ENCODE measurements around the gene LBX2.

LBX2 gene

GRCh38 chr2:74502720-74503505, 3.5 kb upstream of the LBX2 start:
- POLR2A ChIA-PET = interaction anchor here (0.9 to 2.9 kb wide), 4 partner anchors 9 to 45 kb away, joined by 3 to 18 read pairs (median 5); partner anchors contain the start of genes CCDC142, MRPL53, TTC31 and WBP1
- CTCF ChIA-PET = interaction anchor here (1.4 kb wide), 1 partner anchor 20 kb away, joined by 6 read pairs; the partner anchor contains the start of genes CCDC142 and TTC31
- TF ChIP-seq ZNF384 (IDR thresholded peaks at IDR 0.05) (no peak), L3MBTL2 (conservative IDR thresholded peaks at IDR 0.05) (peak; percentile 68), SUZ12 (IDR thresholded peaks at IDR 0.05) (no peak)
- peak; percentile 53 for DNase-seq (ENCODE audit: extremely low spot score)

GRCh38 chr2:74502147-74502719, 2.8 kb upstream of the LBX2 start:
- CTCF ChIA-PET = no interaction called here
- POLR2A ChIA-PET = interaction anchor here (1.3 to 2.9 kb wide), 3 partner anchors 8 to 29 kb away, joined by 3 to 18 read pairs (median 9); partner anchors contain the start of genes CCDC142 and TTC31
- peak; percentile 23 for DNase-seq (ENCODE audit: extremely low spot score)
- no peak for TF ChIP-seq NFRKB (IDR thresholded peaks at IDR 0.05)
- no peak for TF ChIP-seq L3MBTL2 (conservative IDR thresholded peaks at IDR 0.05)
- TF ChIP-seq FOXA1 (IDR thresholded peaks at IDR 0.05) = no peak
- no peak for TF ChIP-seq BHLHE40 (IDR thresholded peaks at IDR 0.05; ENCODE audit: borderline replicate concordance)
- no peak for TF ChIP-seq SUZ12 (IDR thresholded peaks at IDR 0.05)
- TF ChIP-seq ELF4 (IDR thresholded peaks at IDR 0.05) = no peak
- no peak for TF ChIP-seq TARDBP (IDR thresholded peaks at IDR 0.05)
- TF ChIP-seq PKNOX1 (IDR thresholded peaks at IDR 0.05) = no peak
- no peak for TF ChIP-seq SP1 (IDR thresholded peaks at IDR 0.05)
- TF ChIP-seq HDGF (IDR thresholded peaks at IDR 0.05; ENCODE audit: borderline replicate concordance) = no peak
- TF ChIP-seq CTBP1 (IDR thresholded peaks at IDR 0.05; ENCODE audit: borderline replicate concordance) = no peak
- no peak for TF ChIP-seq ARNT (IDR thresholded peaks at IDR 0.05)
- no peak for TF ChIP-seq LEF1 (IDR thresholded peaks at IDR 0.05; ENCODE audit: borderline replicate concordance)
- TF ChIP-seq FOXK2 (IDR thresholded peaks at IDR 0.05) = no peak
- TF ChIP-seq FOXM1 (IDR thresholded peaks at IDR 0.05; ENCODE audit: borderline replicate concordance) = no peak
- TF ChIP-seq ZNF384 (IDR thresholded peaks at IDR 0.05) = no peak

GRCh38 chr2:74501335-74502071, 2.1 kb upstream of the LBX2 start:
- POLR2A ChIA-PET = interaction anchor here (1.0 to 2.9 kb wide), 5 partner anchors 9 to 87 kb away, joined by 3 to 18 read pairs (median 5); partner anchors contain the start of genes CCDC142 and TTC31

GRCh38 chr2:74500578-74500946, 1.2 kb upstream of the LBX2 start:
- POLR2A ChIA-PET = interaction anchor here (1.0 to 2.9 kb wide), 5 partner anchors 10 to 88 kb away, joined by 3 to 18 read pairs (median 5); partner anchors contain the start of genes CCDC142, MRPL53 and TTC31
- CTCF ChIA-PET = no interaction called here
- no peak for TF ChIP-seq PKNOX1 (IDR thresholded peaks at IDR 0.05)
- TF ChIP-seq NFRKB (IDR thresholded peaks at IDR 0.05) = no peak
- no peak for TF ChIP-seq LEF1 (IDR thresholded peaks at IDR 0.05; ENCODE audit: borderline replicate concordance)
- TF ChIP-seq FOXM1 (IDR thresholded peaks at IDR 0.05; ENCODE audit: borderline replicate concordance) = no peak
- TF ChIP-seq ELF4 (IDR thresholded peaks at IDR 0.05) = no peak
- no peak for TF ChIP-seq SUZ12 (IDR thresholded peaks at IDR 0.05)
- no peak for TF ChIP-seq BHLHE40 (IDR thresholded peaks at IDR 0.05; ENCODE audit: borderline replicate concordance)
- TF ChIP-seq FOXA1 (IDR thresholded peaks at IDR 0.05) = no peak
- TF ChIP-seq TARDBP (IDR thresholded peaks at IDR 0.05) = no peak
- TF ChIP-seq ARNT (IDR thresholded peaks at IDR 0.05) = no peak
- TF ChIP-seq ZNF384 (IDR thresholded peaks at IDR 0.05) = no peak
- no peak for TF ChIP-seq FOXK2 (IDR thresholded peaks at IDR 0.05)
- TF ChIP-seq L3MBTL2 (conservative IDR thresholded peaks at IDR 0.05) = no peak
- no peak for TF ChIP-seq CTBP1 (IDR thresholded peaks at IDR 0.05; ENCODE audit: borderline replicate concordance)
- TF ChIP-seq HDGF (IDR thresholded peaks at IDR 0.05; ENCODE audit: borderline replicate concordance) = no peak
- TF ChIP-seq SP1 (IDR thresholded peaks at IDR 0.05) = no peak
- no peak for DNase-seq (ENCODE audit: extremely low spot score)

More at GRCh38 chr2:74501335-74502071, 2.1 kb upstream of the LBX2 start:
- DNase-seq (ENCODE audit: extremely low spot score) = no peak
- CTCF ChIA-PET = interaction anchor here (0.6 kb wide), 1 partner anchor 15 kb away, joined by 5 read pairs; no protein-coding TSS in a partner anchor
- no peak for TF ChIP-seq SUZ12 (IDR thresholded peaks at IDR 0.05)
- no peak for TF ChIP-seq BHLHE40 (IDR thresholded peaks at IDR 0.05; ENCODE audit: borderline replicate concordance)
- TF ChIP-seq SP1 (IDR thresholded peaks at IDR 0.05) = no peak
- TF ChIP-seq FOXM1 (IDR thresholded peaks at IDR 0.05; ENCODE audit: borderline replicate concordance) = no peak
- no peak for TF ChIP-seq TARDBP (IDR thresholded peaks at IDR 0.05)
- no peak for TF ChIP-seq HDGF (IDR thresholded peaks at IDR 0.05; ENCODE audit: borderline replicate concordance)
- TF ChIP-seq LEF1 (IDR thresholded peaks at IDR 0.05; ENCODE audit: borderline replicate concordance) = no peak
- no peak for TF ChIP-seq ELF4 (IDR thresholded peaks at IDR 0.05)

- ChIA-PET CTCF (no interaction called here), POLR2A (interaction anchor here (1.0 to 2.9 kb wide), 4 partner anchors 9 to 31 kb away, joined by 3 to 18 read pairs (median 7); partner anchors contain the start of genes CCDC142, MRPL53 and TTC31)
- no peak for TF ChIP-seq FOXK2 (IDR thresholded peaks at IDR 0.05)
- no peak for TF ChIP-seq BHLHE40 (IDR thresholded peaks at IDR 0.05; ENCODE audit: borderline replicate concordance)
- TF ChIP-seq SUZ12 (IDR thresholded peaks at IDR 0.05) = no peak
- TF ChIP-seq ELF4 (IDR thresholded peaks at IDR 0.05) = no peak
- no peak for TF ChIP-seq LEF1 (IDR thresholded peaks at IDR 0.05; ENCODE audit: borderline replicate concordance)
- no peak for TF ChIP-seq SP1 (IDR thresholded peaks at IDR 0.05)
- TF ChIP-seq CTBP1 (IDR thresholded peaks at IDR 0.05; ENCODE audit: borderline replicate concordance) = no peak
- TF ChIP-seq ZNF384 (IDR thresholded peaks at IDR 0.05) = no peak
- no peak for TF ChIP-seq L3MBTL2 (conservative IDR thresholded peaks at IDR 0.05)
- TF ChIP-seq TARDBP (IDR thresholded peaks at IDR 0.05) = no peak
- no peak for TF ChIP-seq FOXM1 (IDR thresholded peaks at IDR 0.05; ENCODE audit: borderline replicate concordance)
- no peak for TF ChIP-seq NFRKB (IDR thresholded peaks at IDR 0.05)
- TF ChIP-seq HDGF (IDR thresholded peaks at IDR 0.05; ENCODE audit: borderline replicate concordance) = no peak
- no peak for TF ChIP-seq PKNOX1 (IDR thresholded peaks at IDR 0.05)
- TF ChIP-seq FOXA1 (IDR thresholded peaks at IDR 0.05) = no peak
- TF ChIP-seq ARNT (IDR thresholded peaks at IDR 0.05) = no peak
- no peak for DNase-seq (ENCODE audit: extremely low spot score)
Observed at GRCh38 chr2:74499940-74500577, 656 bp upstream of the LBX2 start.

All from HEK293T (cell line).